Endometrial microvascular endothelial cells (primary cell): ENCODE results near the gene TMEM37. TPM values are rescaled to one million over a fixed set of nuclear protein-coding genes. Genes with fewer than 3 reads are reported as not detected.

Source experiments
- in situ Hi-C: cut with HindIII; loops from 2 replicates; pipeline ENCODE4 v1.10.0; 2017; ENCODE audit warnings: low sequenced_read_pairs, low pct_unique_long_range_greater_than_20kb; ENCODE audit errors: inconsistent ontology term
- total RNA-seq: library from RNA; depleted of rRNA; stranded (reverse); fragments of >200 nt; gene quantifications from one replicate; pipeline ENCODE4 v1.2.3, GENCODE V29; 2015; ENCODE audit errors: inconsistent ontology term

Gene TMEM37
- total RNA-seq, 1 donor from 2014 or later = 0.74 TPM

GRCh38 chr2:119483896-119484718 is 52.5 kb downstream of the TMEM37 start:
- in situ Hi-C loops = no loop called here

GRCh38 chr2:119484834-119485233 is 53.2 kb downstream of the TMEM37 start:
- in situ Hi-C loops = no loop called here

DNA sequence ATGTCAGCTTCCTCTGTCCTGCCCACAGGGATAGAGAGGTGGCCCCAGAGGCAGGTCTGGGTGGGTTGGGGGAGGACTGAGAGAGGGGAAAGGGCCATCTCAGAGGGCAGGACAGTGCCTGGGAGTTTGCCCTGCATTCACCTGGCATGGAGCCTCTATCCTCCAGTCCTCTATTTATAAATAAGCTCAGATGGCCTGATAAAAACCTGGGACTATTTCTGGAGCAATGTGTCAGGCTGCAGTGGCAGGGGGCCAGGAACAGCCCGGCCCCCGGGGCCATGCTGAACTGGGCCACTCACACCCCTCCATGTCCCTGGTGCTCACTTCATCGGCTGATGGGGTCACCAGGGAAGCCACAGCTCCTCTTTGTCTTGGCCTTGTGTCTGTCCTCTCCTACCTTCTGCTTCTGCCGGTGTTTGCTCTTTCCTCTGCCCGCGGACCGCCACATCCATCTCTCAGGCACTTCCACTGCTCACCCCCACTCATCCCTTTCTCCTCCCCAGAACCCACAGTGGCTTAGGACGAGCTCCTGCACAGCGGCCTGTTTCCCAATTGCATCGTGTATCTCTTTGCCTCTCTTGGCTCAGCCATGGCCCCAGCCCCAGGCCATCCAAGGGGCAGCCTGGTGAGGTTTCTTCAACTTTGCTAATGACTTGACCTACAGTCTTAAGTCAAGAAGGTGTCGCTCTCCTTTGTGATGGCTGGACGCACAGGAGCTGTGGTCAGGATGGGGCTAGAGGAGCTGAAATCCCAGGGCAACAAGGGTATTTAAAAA is 53.9 kb downstream of the TMEM37 start:
- in situ Hi-C loops = no loop called here

- in situ Hi-C loops = no loop called here
Measured at GRCh38 chr2:119486196-119486827, 54.7 kb downstream of the TMEM37 start.

GRCh38 chr2:119486886-119487285 is 55.2 kb downstream of the TMEM37 start:
- in situ Hi-C loops = no loop called here

- in situ Hi-C loops = no loop called here
Measured at GRCh38 chr2:119487434-119488244, 56.0 kb downstream of the TMEM37 start.

Other genes starting within 250 kb of the TMEM37 start
- 20.3 TPM for gene STEAP3, start 208.0 kb upstream of the TMEM37 start, total RNA-seq
- gene C2orf76, start 65.0 kb upstream of the TMEM37 start, total RNA-seq = 11.4 TPM
- gene DBI, start 64.9 kb upstream of the TMEM37 start, total RNA-seq = 102 TPM
- not detected for gene SCTR, start 92.6 kb downstream of the TMEM37 start, total RNA-seq
- gene CFAP221, start 112.6 kb downstream of the TMEM37 start, total RNA-seq = not detected
- 16.5 TPM for gene TMEM177, start 247.3 kb downstream of the TMEM37 start, total RNA-seq